Fibroblast of lung (primary cell): ENCODE measurements around the gene CLEC16A. TPM values are rescaled to one million over a fixed set of nuclear protein-coding genes. Genes with fewer than 3 reads are reported as not detected.

Source experiments
- DNase-seq, 2 donors: peaks; one replicate each; pipeline versions ENCODE4 v3.0.0 to v3.0.0-alpha.2; 2010; ENCODE audit warnings: low read depth in 2 of 2
- H2AFZ ChIP-seq: 2 replicates; pipeline ENCODE4 v1.5.1; 2012; ENCODE audit warnings: low read length, control low read depth, inconsistent platforms
- H3K27ac ChIP-seq: 2 replicates; pipeline ENCODE4 v1.5.1; 2011; ENCODE audit warnings: low read length, control low read depth; ENCODE audit not compliant: insufficient read depth
- H3K27me3 ChIP-seq: 2 replicates; pipeline ENCODE4 v1.5.1; 2011; ENCODE audit warnings: mild to moderate bottlenecking, low read length; ENCODE audit not compliant: control insufficient read depth, insufficient read depth
- H3K36me3 ChIP-seq: 2 replicates; pipeline ENCODE4 v1.5.1; 2011; ENCODE audit warnings: low read length; ENCODE audit not compliant: control insufficient read depth, insufficient read depth
- H3K4me1 ChIP-seq: 2 replicates; pipeline ENCODE4 v1.5.1; 2011; ENCODE audit warnings: low read length; ENCODE audit not compliant: control insufficient read depth, insufficient read depth; ENCODE audit errors: extremely low read depth
- H3K4me2 ChIP-seq: 2 replicates; pipeline ENCODE4 v1.5.1; 2011; ENCODE audit warnings: low read length, control low read depth; ENCODE audit not compliant: insufficient read depth; ENCODE audit errors: extremely low read depth
- H3K4me3 ChIP-seq, 4 experiments: fragments of 200-600 bp in 1 of 4; sonication (generic) in 1 of 4; replicated peaks in 1 of 4; 2 replicates each; pipeline ENCODE4 v1.5.1; 2011 to 2016; ENCODE audit warnings: low read length in 4 of 4, low read depth in 3 of 4, mild to moderate bottlenecking in 3 of 4, control low read depth in 2 of 4, inconsistent platforms in 1 of 4, mixed read lengths in 1 of 4; ENCODE audit not compliant: insufficient read depth in 1 of 4; ENCODE audit errors: control extremely low read depth in 1 of 4
- H3K79me2 ChIP-seq: 2 replicates; pipeline ENCODE4 v1.5.1; 2012; ENCODE audit warnings: mild to moderate bottlenecking, low read length, inconsistent platforms; ENCODE audit not compliant: control insufficient read depth, insufficient read depth
- H3K9ac ChIP-seq: 2 replicates; pipeline ENCODE4 v1.5.1; 2011; ENCODE audit warnings: mild to moderate bottlenecking, low read length, control low read depth; ENCODE audit not compliant: insufficient read depth
- H3K9me3 ChIP-seq: 2 replicates; pipeline ENCODE4 v1.5.1; 2012; ENCODE audit warnings: low read depth, low read length; ENCODE audit not compliant: control insufficient read depth, insufficient read depth
- H4K20me1 ChIP-seq: 2 replicates; pipeline ENCODE4 v1.5.1; 2011; ENCODE audit warnings: low read length; ENCODE audit not compliant: control insufficient read depth, insufficient read depth; ENCODE audit errors: extremely low read depth
- EZH2 ChIP-seq: IDR thresholded peaks from 2 replicates; pipeline ENCODE4 v1.5.1; 2012; ENCODE audit warnings: low read length, control low read depth, mild to moderate bottlenecking; ENCODE audit errors: missing control alignments
- polyA plus RNA-seq, 2 donors: library from polyadenylated mRNA; depleted of rRNA in 1 of 2; stranded (reverse) in 1 of 2; unstranded in 1 of 2; fragments of >200 nt; gene quantifications; 2 replicates each; pipeline ENCODE4 v1.2.1, GENCODE V29; 2011 to 2012; ENCODE audit warnings: missing spikeins in 1 of 2
- total RNA-seq: library from RNA; depleted of rRNA; stranded (reverse); fragments of >200 nt; gene quantifications from 2 replicates; pipeline ENCODE4 v1.2.1, GENCODE V29; 2014
- TF ChIP-seq, protein P1 (sequence below), 2 donors: IDR thresholded peaks in 1 of 2; conservative IDR thresholded peaks in 1 of 2; 1 replicate in 1 of 2; 2 replicates in 1 of 2; pipeline ENCODE4 v1.5.1; 2011 to 2012; ENCODE audit warnings: low read length in 2 of 2, control low read depth in 1 of 2, inconsistent platforms in 1 of 2, low read depth in 1 of 2, mild to moderate bottlenecking in 1 of 2

Gene CLEC16A
- total and polyA plus RNA-seq, 2 donors (not counting 1 experiment from before 2014, with no cell fraction given): 9.1 to 22.0 TPM

DNA sequence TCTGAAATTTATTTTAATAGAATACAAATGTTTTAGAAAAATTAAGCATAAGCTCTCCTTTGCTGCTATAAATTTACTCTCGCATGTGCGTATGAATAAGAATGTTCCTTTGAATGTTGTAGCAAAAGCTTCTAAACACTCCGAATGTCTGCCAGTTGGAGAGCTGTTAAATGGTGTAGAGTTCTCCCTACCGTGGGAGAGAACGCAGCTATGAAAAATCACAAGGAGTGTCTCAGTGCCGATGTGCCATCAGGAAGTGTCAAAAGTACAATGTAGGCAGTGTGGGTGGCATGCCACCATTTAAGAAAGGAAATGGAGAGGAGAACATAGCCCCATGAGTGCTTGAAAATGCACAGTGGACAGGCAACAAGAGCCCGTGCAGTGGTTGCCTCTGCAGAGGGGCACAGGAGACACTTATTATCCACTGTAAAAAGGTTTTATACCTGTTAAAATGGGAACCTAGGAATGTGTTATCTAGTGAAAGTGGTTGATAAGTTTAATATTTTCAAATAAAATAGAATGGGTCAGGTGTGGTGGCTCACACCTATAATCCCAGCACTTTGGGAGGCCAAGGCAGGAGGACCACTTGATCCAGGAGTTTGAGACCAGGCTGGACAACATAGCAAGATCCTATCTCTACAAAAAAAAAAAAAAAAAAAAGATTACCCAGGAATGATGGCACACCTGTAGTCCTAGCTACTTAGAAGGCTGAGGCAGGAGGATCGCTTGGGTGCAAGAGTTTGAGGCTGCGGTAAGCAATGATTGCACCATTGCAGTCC, 167.7 kb downstream of the CLEC16A start:
- Histone ChIP-seq H3K27ac (no peak overlapping the region), H4K20me1 (no peaks in the 10 kb centered on the region), H3K27me3 (no peaks in the 10 kb centered on the region), H3K9ac (no peak overlapping the region), H3K9me3 (no peaks in the 10 kb centered on the region), H3K4me3 (no peak overlapping the region), H3K4me2 (no peak overlapping the region), H3K36me3 (no peaks in the 10 kb centered on the region), H3K79me2 (no peaks in the 10 kb centered on the region), H2AFZ (no peak overlapping the region), H3K4me1 (peaks cover 28% of the 10 kb centered on the region)
- TF ChIP-seq, protein P1, sequence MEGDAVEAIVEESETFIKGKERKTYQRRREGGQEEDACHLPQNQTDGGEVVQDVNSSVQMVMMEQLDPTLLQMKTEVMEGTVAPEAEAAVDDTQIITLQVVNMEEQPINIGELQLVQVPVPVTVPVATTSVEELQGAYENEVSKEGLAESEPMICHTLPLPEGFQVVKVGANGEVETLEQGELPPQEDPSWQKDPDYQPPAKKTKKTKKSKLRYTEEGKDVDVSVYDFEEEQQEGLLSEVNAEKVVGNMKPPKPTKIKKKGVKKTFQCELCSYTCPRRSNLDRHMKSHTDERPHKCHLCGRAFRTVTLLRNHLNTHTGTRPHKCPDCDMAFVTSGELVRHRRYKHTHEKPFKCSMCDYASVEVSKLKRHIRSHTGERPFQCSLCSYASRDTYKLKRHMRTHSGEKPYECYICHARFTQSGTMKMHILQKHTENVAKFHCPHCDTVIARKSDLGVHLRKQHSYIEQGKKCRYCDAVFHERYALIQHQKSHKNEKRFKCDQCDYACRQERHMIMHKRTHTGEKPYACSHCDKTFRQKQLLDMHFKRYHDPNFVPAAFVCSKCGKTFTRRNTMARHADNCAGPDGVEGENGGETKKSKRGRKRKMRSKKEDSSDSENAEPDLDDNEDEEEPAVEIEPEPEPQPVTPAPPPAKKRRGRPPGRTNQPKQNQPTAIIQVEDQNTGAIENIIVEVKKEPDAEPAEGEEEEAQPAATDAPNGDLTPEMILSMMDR (conservative IDR thresholded peaks at IDR 0.05 in 1 of 2, IDR thresholded peaks at IDR 0.05 in 1 of 2; ENCODE audit: low read depth in 1 of 2, low read length in 2 of 2): no peak
- TF ChIP-seq EZH2: no peak
- DNase-seq: no peak

- Histone ChIP-seq H3K79me2 (no peaks in the 10 kb centered on the region), H3K4me2 (no peak overlapping the region), H3K27me3 (no peaks in the 10 kb centered on the region), H3K9me3 (no peaks in the 10 kb centered on the region), H3K4me3 (no peak overlapping the region), H3K4me1 (peaks cover 21% of the 10 kb centered on the region), H3K27ac (no peak overlapping the region), H4K20me1 (no peaks in the 10 kb centered on the region), H3K9ac (no peak overlapping the region), H3K36me3 (no peaks in the 10 kb centered on the region), H2AFZ (no peak overlapping the region)
- no peak for DNase-seq
- TF ChIP-seq, protein P1 (conservative IDR thresholded peaks at IDR 0.05 in 1 of 2, IDR thresholded peaks at IDR 0.05 in 1 of 2; ENCODE audit: low read depth in 1 of 2, low read length in 2 of 2): no peak
- no peak for TF ChIP-seq EZH2
Measured at GRCh38 chr16:11112723-11113348, 168.5 kb downstream of the CLEC16A start.

GRCh38 chr16:11114366-11115164, 170.2 kb downstream of the CLEC16A start:
- no peaks in the 10 kb centered on the region for H3K9me3 ChIP-seq
- H3K79me2 ChIP-seq: no peaks in the 10 kb centered on the region
- H4K20me1 ChIP-seq: no peaks in the 10 kb centered on the region
- no peak for TF ChIP-seq EZH2
- TF ChIP-seq, protein P1 (conservative IDR thresholded peaks at IDR 0.05 in 1 of 2, IDR thresholded peaks at IDR 0.05 in 1 of 2; ENCODE audit: low read depth in 1 of 2, low read length in 2 of 2): no peak
- H2AFZ ChIP-seq: no peak overlapping the region
- DNase-seq: no peak
- H3K4me1 ChIP-seq: peaks cover 13% of the 10 kb centered on the region
- no peak overlapping the region for H3K4me2 ChIP-seq
- H3K36me3 ChIP-seq: no peaks in the 10 kb centered on the region
- no peaks in the 10 kb centered on the region for H3K27me3 ChIP-seq
- no peak overlapping the region for H3K4me3 ChIP-seq
- H3K9ac ChIP-seq: no peak overlapping the region
- H3K27ac ChIP-seq: no peak overlapping the region
